H7 (cell line): ENCODE measurements around the gene CST1. TPM values are rescaled to one million over a fixed set of nuclear protein-coding genes. Genes with fewer than 3 reads are reported as not detected.
A peak's percentile ranks its signal among the peaks of the same experiment; 100 is the strongest.
"Not testable (repeated sequence)": the region's sequence is repeated elsewhere in the genome, so short reads cannot be mapped to it uniquely, and the experiment has no call there.

Source experiments
- DNase-seq: peaks from one replicate; pipeline ENCODE4 v3.0.0; 2012
- H3K27me3 ChIP-seq: 2 replicates; pipeline ENCODE4 v1.6.0; 2011; ENCODE audit warnings: mild to moderate bottlenecking, low read length; ENCODE audit not compliant: control insufficient read depth, insufficient read depth
- H3K36me3 ChIP-seq: replicated peaks from 2 replicates; pipeline ENCODE4 v1.5.1; 2011; ENCODE audit warnings: low read length; ENCODE audit not compliant: control insufficient read depth, insufficient read depth
- H3K4me3 ChIP-seq: 2 replicates; pipeline ENCODE4 v1.5.1; 2011; ENCODE audit warnings: low read depth, mild to moderate bottlenecking, control low read depth, low read length, moderate library complexity; ENCODE audit not compliant: insufficient read depth
- total RNA-seq: library from RNA; depleted of rRNA; stranded (reverse); fragments of >200 nt; shearing (Covaris generic); gene quantifications from 2 replicates; pipeline ENCODE4 v1.2.3, GENCODE V29; 2014

Gene CST1
- total RNA-seq, 1 experiment from 2014 or later = 46.0 TPM

DNA sequence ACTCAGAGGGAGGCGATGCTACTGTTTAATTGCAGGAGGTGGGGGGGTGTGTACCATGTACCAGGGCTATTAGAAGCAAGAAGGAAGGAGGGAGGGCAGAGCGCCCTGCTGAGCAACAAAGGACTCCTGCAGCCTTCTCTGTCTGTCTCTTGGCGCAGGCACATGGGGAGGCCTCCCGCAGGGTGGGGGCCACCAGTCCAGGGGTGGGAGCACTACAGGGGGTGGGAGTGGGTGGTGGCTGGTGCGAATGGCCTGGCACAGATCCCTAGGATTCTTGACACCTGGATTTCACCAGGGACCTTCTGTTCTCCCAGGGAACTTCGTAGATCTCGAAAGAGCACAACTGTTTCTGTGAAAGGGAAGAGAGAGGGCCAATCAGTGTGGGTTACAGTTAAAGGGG, 3.2 kb downstream of the CST1 start:
- DNase-seq, H3K4me3 ChIP-seq, H3K36me3 ChIP-seq: not testable (repeated sequence)
- H3K27me3 ChIP-seq = peaks cover 13% of the 10 kb centered on the region

DNA sequence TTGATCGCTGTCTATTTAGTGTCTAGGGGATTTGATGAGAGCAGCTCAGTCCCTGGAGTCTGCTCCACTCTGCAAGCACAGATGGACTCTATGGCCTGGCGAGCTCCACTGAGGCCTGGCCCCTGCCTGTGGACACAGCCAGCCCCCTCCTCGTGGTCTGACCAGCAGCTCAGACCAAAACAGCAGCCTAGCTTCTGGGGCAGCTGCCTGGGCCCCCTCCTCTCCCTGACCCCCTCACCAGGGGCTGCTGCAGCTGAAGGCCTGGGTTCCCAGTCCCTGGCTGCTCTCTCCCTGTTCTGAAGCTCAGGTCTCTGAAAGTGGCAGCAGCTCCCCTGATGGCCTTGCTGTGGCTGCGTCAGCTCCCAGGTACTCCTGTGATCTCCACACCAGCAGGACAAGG, 3.6 kb downstream of the CST1 start:
- H3K27me3 ChIP-seq, DNase-seq, H3K36me3 ChIP-seq, H3K4me3 ChIP-seq: not testable (repeated sequence)

DNA sequence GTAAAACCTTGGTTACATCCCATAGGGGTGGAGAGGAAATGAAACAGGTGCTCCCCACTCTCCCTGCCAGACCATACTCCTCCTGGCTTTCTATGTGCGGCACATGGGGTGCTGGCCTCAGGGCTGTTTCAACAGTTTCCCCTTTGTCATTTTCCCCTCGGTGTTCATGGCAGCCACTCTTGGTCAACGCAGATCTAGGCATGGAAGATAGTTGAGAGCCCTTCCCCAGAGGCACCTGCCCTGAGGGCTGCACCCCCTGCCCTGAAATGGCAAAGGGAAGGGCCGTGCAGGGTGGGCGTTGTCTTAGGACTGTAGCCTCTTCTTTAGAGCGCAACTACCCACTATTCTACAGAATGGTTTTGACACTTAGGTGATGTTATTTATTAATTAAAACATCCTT, 4.4 kb downstream of the CST1 start:
- peaks cover 6% of the 10 kb centered on the region for H3K27me3 ChIP-seq
- H3K4me3 ChIP-seq = no peak overlapping the region
- DNase-seq = no peak
- no peaks in the 10 kb centered on the region for H3K36me3 ChIP-seq

DNA sequence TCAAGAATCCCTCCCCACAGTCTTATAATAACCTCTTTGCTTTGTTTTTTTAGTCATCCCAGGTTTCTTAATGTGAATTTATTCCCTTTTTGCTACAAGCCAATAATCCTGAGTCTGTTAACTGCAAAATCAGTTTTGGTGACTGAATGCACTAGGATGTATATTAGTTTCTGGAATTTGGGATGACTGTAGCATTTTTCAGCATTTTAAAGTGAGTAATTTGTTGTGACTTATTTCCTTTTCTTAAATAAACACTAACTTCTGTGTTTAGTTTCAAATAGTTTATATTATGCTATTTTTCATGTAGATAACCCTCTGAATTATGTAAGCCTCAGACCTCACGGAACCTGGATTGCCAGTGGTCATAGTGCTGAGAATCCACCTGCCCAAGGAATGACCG, 5.5 kb downstream of the CST1 start:
- Histone ChIP-seq H3K4me3 (no peak overlapping the region), H3K36me3 (no peaks in the 10 kb centered on the region), H3K27me3 (peaks cover 6% of the 10 kb centered on the region)
- DNase-seq = no peak

- Histone ChIP-seq H3K4me3 (no peak overlapping the region), H3K27me3 (peaks cover 6% of the 10 kb centered on the region), H3K36me3 (no peaks in the 10 kb centered on the region)
- DNase-seq = no peak
Measured at GRCh38 chr20:23744817-23745216, 5.9 kb downstream of the CST1 start.

DNA sequence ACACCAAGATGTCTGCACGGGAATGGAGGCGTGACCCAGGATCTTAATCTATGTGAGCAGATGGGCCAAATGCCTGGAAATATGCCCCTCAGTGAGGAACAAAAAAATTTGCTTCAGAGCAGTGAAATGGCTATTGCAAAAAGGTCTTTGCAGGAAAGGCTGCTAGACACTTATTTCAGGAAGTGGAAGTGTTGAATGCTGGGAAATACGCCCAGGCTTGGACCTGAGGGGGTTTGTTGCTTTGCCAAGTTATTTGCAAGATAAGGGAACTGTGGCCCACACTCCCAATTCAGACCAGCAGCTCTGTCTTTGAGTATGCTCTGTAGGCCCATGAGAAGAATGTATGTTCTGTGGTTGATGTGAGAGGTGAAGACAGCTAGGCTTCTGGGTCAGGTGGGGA, 15.3 kb downstream of the CST1 start:
- not testable (repeated sequence) for DNase-seq, H3K27me3 ChIP-seq, H3K36me3 ChIP-seq, H3K4me3 ChIP-seq

GRCh38 chr20:23734949-23735348, 15.8 kb downstream of the CST1 start:
- H3K27me3 ChIP-seq, H3K4me3 ChIP-seq, DNase-seq, H3K36me3 ChIP-seq: not testable (repeated sequence)

DNA sequence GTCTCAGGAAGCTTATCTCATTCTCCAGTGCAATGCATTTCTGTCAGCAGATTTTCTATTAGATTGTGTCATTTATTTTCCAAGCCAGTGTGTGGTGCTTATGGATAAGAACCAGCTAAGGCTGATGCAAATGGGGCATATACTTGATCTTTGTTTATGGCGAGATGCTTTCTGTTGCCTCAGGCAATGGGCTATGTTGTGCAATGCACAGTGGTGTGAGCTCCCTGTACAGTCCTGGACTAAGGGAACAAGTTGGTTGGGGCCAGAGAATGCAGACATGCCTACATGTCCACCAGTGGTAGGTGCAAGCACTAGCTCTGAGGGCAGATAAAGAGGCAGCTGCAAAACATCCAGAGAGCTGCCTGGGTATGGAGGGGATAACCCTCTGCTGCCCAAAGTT, 16.3 kb downstream of the CST1 start:
- not testable (repeated sequence) for H3K27me3 ChIP-seq, H3K4me3 ChIP-seq, DNase-seq, H3K36me3 ChIP-seq

GRCh38 chr20:23727016-23727415, 23.7 kb downstream of the CST1 start:
- no peak for DNase-seq
- Histone ChIP-seq H3K27me3 (no peaks in the 10 kb centered on the region), H3K36me3 (no peaks in the 10 kb centered on the region), H3K4me3 (no peak overlapping the region)

DNA sequence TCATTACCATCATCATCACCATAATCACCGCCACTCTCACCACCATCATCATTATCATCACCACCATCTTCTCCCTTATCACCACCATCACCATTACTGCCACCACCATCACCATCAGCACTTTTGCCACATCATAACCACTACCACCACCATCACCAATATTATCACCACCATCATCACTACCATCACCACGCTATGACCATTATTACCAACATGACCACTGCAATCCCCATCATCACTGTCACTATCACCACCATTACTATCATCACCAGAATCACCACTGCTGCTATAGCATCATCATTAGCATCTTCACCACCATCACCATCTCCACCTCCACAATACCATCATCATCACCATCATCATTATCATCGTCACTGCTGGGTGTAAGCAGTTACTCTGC, 25.6 kb downstream of the CST1 start:
- Histone ChIP-seq H3K27me3 (no peaks in the 10 kb centered on the region), H3K36me3 (no peaks in the 10 kb centered on the region), H3K4me3 (no peak overlapping the region)
- DNase-seq = no peak

DNA sequence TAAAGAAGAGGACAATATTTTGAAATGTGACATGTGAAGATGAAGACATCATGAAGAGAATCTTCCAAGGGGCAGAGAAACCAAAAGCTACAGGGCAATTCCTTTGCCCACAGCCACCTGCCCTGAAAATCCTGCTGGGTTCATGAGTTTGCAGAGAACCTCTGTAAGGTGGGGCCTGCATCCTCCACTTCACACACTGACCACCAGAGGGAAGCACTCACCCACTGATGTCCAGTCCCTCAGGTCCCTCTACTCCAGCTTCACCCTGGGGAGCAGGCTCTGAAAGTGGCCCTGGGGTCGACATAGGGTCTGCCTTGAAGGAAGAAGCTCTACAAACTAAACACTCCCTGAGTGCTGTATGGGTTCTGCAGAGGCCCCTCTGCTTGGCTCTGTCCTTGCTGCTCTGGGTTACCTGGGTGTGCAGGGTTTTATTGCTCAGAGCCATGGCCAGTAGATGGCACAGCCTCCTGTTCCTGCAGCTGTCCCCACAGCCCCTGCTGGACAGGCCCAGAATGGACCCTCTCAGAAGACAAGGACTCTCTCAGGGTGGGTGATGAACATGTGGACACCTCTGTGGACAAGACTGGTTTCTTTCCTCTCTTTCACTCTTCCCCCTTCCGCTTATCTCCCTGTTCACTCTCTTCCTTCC, 27.0 kb downstream of the CST1 start:
- H3K4me3 ChIP-seq = not testable (repeated sequence)
- peak; percentile 22 for DNase-seq

DNA sequence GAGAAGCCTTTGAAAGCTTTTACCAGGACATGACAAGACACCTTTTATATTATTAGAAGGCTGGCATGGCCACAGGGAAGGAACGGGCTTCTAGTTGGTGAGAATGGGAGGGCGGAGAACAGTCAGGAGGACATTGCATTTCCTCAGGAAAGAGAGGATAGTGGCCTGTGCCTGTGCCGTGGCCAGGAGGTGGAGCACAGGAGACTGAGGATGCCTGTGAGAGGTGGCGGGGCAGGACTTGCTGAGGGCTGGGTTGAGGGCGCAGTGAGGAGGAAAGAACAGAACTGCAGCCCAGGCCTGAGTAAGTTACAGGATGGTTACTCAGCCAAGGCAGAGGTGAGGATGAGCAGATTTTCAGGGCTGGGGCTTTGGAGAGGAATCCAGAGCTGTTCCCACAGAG, 27.9 kb downstream of the CST1 start:
- not testable (repeated sequence) for H3K36me3 ChIP-seq

More for the DNA sequence above, 27.0 kb downstream of the CST1 start:
- not testable (repeated sequence) for H3K36me3 ChIP-seq, H3K27me3 ChIP-seq

GRCh38 chr20:23721962-23722361, 28.8 kb downstream of the CST1 start:
- H3K4me3 ChIP-seq = no peak overlapping the region
- no peaks in the 10 kb centered on the region for H3K27me3 ChIP-seq
- no peak for DNase-seq
- no peaks in the 10 kb centered on the region for H3K36me3 ChIP-seq

More for the DNA sequence above, 27.9 kb downstream of the CST1 start:
- not testable (repeated sequence) for DNase-seq, H3K4me3 ChIP-seq, H3K27me3 ChIP-seq

DNA sequence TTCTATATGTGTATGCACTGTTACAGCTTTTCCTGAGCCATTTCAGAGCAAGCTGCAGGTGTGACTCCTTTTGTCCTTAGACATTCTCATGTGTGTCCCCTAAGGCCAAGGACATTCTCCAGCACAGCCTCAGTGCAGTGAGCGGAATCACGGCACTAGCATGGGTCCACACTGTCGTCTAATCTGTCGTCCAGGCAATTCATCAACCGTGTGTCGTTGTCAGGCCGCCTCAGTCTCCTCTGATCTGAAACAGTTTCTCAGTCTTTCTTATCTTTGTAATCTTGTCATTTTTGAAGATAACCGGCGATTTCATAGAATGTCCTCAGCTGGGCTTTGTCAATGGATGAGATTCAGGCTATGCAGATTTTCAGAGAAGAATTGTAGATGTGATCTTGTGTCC, 31.4 kb downstream of the CST1 start:
- DNase-seq, H3K36me3 ChIP-seq, H3K4me3 ChIP-seq: not testable (repeated sequence)

GRCh38 chr20:23711778-23712177, 39.0 kb downstream of the CST1 start:
- DNase-seq, H3K36me3 ChIP-seq, H3K4me3 ChIP-seq, H3K27me3 ChIP-seq: not testable (repeated sequence)

More for the DNA sequence above, 31.4 kb downstream of the CST1 start:
- H3K27me3 ChIP-seq = not testable (repeated sequence)

GRCh38 chr20:23710771-23711170, 40.0 kb downstream of the CST1 start:
- DNase-seq = no peak
- no peaks in the 10 kb centered on the region for H3K27me3 ChIP-seq
- no peak overlapping the region for H3K4me3 ChIP-seq
- no peaks in the 10 kb centered on the region for H3K36me3 ChIP-seq
